K562 (cell line): ENCODE results near the gene CREB3L1. TPM values are rescaled to one million over a fixed set of nuclear protein-coding genes. Genes with fewer than 3 reads are reported as not detected.

Source experiments
- DIDO1 ChIP-seq: fragments of 450-650 bp; IDR thresholded peaks from 2 replicates; pipeline ENCODE4 v1.6.1; 2016; ENCODE audit warnings: low read depth, missing biosample characterization, missing genetic modification characterization
- E4F1 ChIP-seq: fragments of 250-450 bp; sonication (Bioruptor Pico); IDR thresholded peaks from 2 replicates; pipeline ENCODE4 v1.5.0; 2021; ENCODE audit warnings: mild to moderate bottlenecking, borderline replicate concordance
- GATAD2A ChIP-seq: fragments of 450-650 bp; IDR thresholded peaks from 2 replicates; pipeline ENCODE4 v1.6.1; 2017
- GTF2E2 ChIP-seq: fragments of 200-800 bp; sonication (Bioruptor generic); IDR thresholded peaks from 2 replicates; pipeline ENCODE4 v1.6.1; 2016; ENCODE audit warnings: missing genetic modification characterization, missing compliant biosample characterization
- GTF2F1 ChIP-seq: IDR thresholded peaks from 2 replicates; pipeline ENCODE4 v1.6.1; 2011; ENCODE audit warnings: low read depth, low read length, improper control_type of control experiment
- NFE2 ChIP-seq: IDR thresholded peaks from 2 replicates; pipeline ENCODE4 v1.6.1; 2014; ENCODE audit warnings: antibody characterized with exemption, low read depth
- NFE2L1 ChIP-seq: fragments of 450-650 bp; IDR thresholded peaks from 2 replicates; pipeline ENCODE4 v1.6.1; 2016; ENCODE audit warnings: missing genetic modification characterization, low read depth, mild to moderate bottlenecking, missing compliant biosample characterization, moderate library complexity, borderline replicate concordance
- NR2C1 ChIP-seq, 2 experiments: fragments of 450-650 bp; IDR thresholded peaks; 2 replicates each; pipeline ENCODE4 v1.6.1; 2017; ENCODE audit warnings: mild to moderate bottlenecking in 2 of 2, antibody characterized with exemption in 1 of 2, inconsistent platforms in 1 of 2, missing compliant biosample characterization in 1 of 2, missing genetic modification characterization in 1 of 2
- NR4A1 ChIP-seq, 2 experiments: fragments of 250-450 bp in 1 of 2; fragments of 450-650 bp in 1 of 2; sonication (Bioruptor Pico) in 1 of 2; IDR thresholded peaks; 2 replicates each; pipeline versions ENCODE4 v1.4.0 to v1.6.1; 2016 to 2020; ENCODE audit warnings: mild to moderate bottlenecking in 2 of 2, missing compliant biosample characterization in 1 of 2, missing genetic modification characterization in 1 of 2, moderate library complexity in 1 of 2
- PHF8 ChIP-seq: fragments of 200-600 bp; sonication (generic); IDR thresholded peaks from 2 replicates; pipeline ENCODE4 v1.6.1; 2012; ENCODE audit warnings: mixed run types, mild to moderate bottlenecking, inconsistent platforms, low read length, moderate library complexity, borderline replicate concordance
- PRPF4 ChIP-seq: fragments of 200-400 bp; formaldehyde crosslinking; IDR thresholded peaks from one replicate; pipeline ENCODE4 v1.6.1; 2017; ENCODE audit warnings: low read length, low read depth, mild to moderate bottlenecking; ENCODE audit not compliant: insufficient read depth, poor library complexity, severe bottlenecking
- RBM22 ChIP-seq: fragments of 200-400 bp; formaldehyde crosslinking; IDR thresholded peaks from 2 replicates; pipeline ENCODE4 v1.6.1; 2018; ENCODE audit warnings: low read length, low read depth; ENCODE audit not compliant: poor library complexity, severe bottlenecking
- RNF219 ChIP-seq: fragments of 250-450 bp; sonication (Bioruptor Pico); IDR thresholded peaks from 2 replicates; pipeline ENCODE4 v1.5.0; 2022; ENCODE audit warnings: mild to moderate bottlenecking
- TBP ChIP-seq: optimal IDR thresholded peaks from 2 replicates; pipeline ENCODE3; 2011; ENCODE audit warnings: low read depth, low read length, improper control_type of control experiment
- XRCC4 ChIP-seq: IDR thresholded peaks from one replicate; pipeline ENCODE4 v1.6.1; 2011; ENCODE audit not compliant: insufficient read depth, insufficient read length; ENCODE audit errors: extremely low read depth
- XRCC5 ChIP-seq: fragments of 200-400 bp; formaldehyde crosslinking; IDR thresholded peaks from 2 replicates; pipeline ENCODE4 v1.6.1; 2017; ENCODE audit warnings: low read depth, mild to moderate bottlenecking, low read length
- YY1 ChIP-seq, 3 experiments: IDR thresholded peaks; 2 replicates each; pipeline ENCODE4 v1.6.1; 2011; ENCODE audit warnings: low read length in 2 of 3, mild to moderate bottlenecking in 2 of 3, moderate library complexity in 2 of 3, borderline replicate concordance in 1 of 3, control low read depth in 1 of 3, low read depth in 1 of 3; ENCODE audit not compliant: insufficient read depth in 3 of 3, insufficient replicate concordance in 2 of 3, control insufficient read depth in 1 of 3, insufficient read length in 1 of 3; ENCODE audit errors: extremely low read depth in 1 of 3
- ZNF121 ChIP-seq: sonication (generic); formaldehyde crosslinking; conservative IDR thresholded peaks from 2 replicates; pipeline ENCODE4 v1.8.0; 2022; ENCODE audit warnings: missing genetic modification reagents
- ZNF444 ChIP-seq: fragments of 250-450 bp; sonication (Bioruptor Pico); IDR thresholded peaks from 2 replicates; pipeline ENCODE4 v1.4.0; 2020; ENCODE audit warnings: mild to moderate bottlenecking, moderate library complexity
- ZNF507 ChIP-seq: conservative IDR thresholded peaks from 2 replicates; pipeline ENCODE4 v1.6.1; 2017; ENCODE audit warnings: missing genetic modification characterization, missing compliant biosample characterization
- ZNF584 ChIP-seq: fragments of 200-800 bp; sonication (Bioruptor generic); IDR thresholded peaks from 2 replicates; pipeline ENCODE4 v1.6.1; 2016; ENCODE audit warnings: low read depth, mild to moderate bottlenecking, missing genetic modification characterization, missing compliant biosample characterization
- ZNF668 ChIP-seq: fragments of 250-450 bp; sonication (Bioruptor Pico); IDR thresholded peaks from 2 replicates; pipeline ENCODE4 v1.8.0; 2022; ENCODE audit warnings: mild to moderate bottlenecking, inconsistent platforms
- polyA plus RNA-seq, 8 experiments: library from polyadenylated mRNA; depleted of rRNA in 4 of 8; stranded (reverse) in 5 of 8; unstranded in 3 of 8; fragments of >200 nt; fragmentation: Nextera tagmentation in 2 of 8; fragmentation: Illumina TruSeq in 1 of 8; extraction: Ambion mirVana in 2 of 8; extraction: Trizol in 1 of 8; gene quantifications; 2 replicates each; pipeline versions ENCODE4 v1.2.1 to v1.2.3, GENCODE V29; 2011 to 2014; ENCODE audit warnings: inconsistent platforms in 1 of 8, missing spikeins in 1 of 8
- total RNA-seq, 7 experiments: library from RNA; depleted of rRNA in 6 of 7; stranded (reverse); fragments of >200 nt in 6 of 7; fragmentation: Illumina TruSeq in 2 of 7; extraction: Trizol in 2 of 7; gene quantifications; 2 replicates each; pipeline versions ENCODE4 v1.2.1 to v1.2.3, GENCODE V29; 2011 to 2021; ENCODE audit warnings: low replicate concordance in 1 of 7

Gene CREB3L1
- total and polyA plus RNA-seq, 9 of the 15 experiments (the other 6 are each of a cell fraction or from before 2014, with no cell fraction given), result 1.2 to 27.6 (median 3.7) TPM

DNA sequence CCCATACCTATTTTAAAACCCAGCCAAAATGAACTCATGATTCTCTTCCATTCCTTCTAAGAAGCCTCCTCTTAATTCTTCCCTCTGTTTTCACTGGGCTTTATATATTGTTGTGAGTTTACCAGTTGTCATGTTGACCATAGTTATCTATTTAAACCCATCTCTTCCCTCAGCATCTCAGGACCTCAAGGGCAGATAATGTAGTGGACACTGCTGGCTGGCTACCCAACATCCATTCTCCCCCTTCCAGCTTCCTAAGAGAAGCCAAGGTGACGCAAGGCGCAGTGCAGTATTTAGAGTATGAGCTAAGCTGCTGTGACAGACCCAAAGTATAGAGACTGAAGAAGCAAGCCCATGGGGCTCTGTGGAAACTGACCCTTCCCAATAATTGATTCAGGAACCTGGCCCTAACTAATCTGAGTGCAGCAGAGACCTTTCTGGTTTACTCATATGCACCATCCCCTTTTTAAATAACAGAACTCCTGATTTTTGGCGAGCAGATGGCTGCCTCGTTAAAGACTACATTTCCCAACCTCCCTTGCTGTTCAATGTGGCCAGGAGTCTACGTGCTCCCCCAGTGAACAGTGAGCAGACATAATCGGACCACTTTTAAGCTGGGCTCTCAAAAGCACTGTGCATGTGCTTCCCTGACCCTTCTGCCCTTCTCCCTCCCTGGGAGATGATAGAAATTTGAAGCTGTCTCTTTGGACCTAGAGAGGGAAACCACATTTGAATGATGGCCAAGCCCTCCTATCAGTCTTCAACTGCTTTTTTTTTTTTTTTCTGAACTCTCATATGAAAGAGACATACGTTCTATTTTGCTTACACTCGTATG, 28.1 kb upstream of the CREB3L1 start (continued):
- TF ChIP-seq PRPF4 (no peak), NFE2 (peak; percentile 53; the same call in 1 of the 2 replicates), PHF8 (no peak; the same call in 1 of the 2 replicates), GTF2F1 (no peak), XRCC5 (peak; percentile 24; the same call in 1 of the 2 replicates), NFE2L1 (tag) (no peak), RBM22 (no peak), NR4A1 (CRISPR knock-in tag; IDR thresholded peaks at IDR 0.05) (no peak), NR4A1 (tag; IDR thresholded peaks at IDR 0.05) (0 out of 2 replicates have a peak, but pooled peaks have one; percentile 13), DIDO1 (no peak), GATAD2A (no peak), E4F1 (no peak), ZNF584 (no peak; the same call in 1 of the 2 replicates), ZNF121 (CRISPR knock-in tag) (no peak), RNF219 (CRISPR knock-in tag) (no peak), ZNF507 (no peak), YY1 (IDR thresholded peaks at IDR 0.05; ENCODE audit: borderline replicate concordance in 1 of 3, control insufficient read depth in 1 of 3, extremely low read depth in 1 of 3, insufficient read depth in 3 of 3, insufficient read length in 1 of 3, insufficient replicate concordance in 2 of 3, low read depth in 1 of 3, low read length in 2 of 3) (peak in 2 of 3 experiments; percentile 75 to 88), NR2C1 (IDR thresholded peaks at IDR 0.05) (peak; percentile 50; the same call in 1 of the 2 replicates), NR2C1 (tag; IDR thresholded peaks at IDR 0.05) (peak; percentile 58), XRCC4 (no peak), GTF2E2 (peak; percentile 27; the same call in 1 of the 2 replicates), ZNF668 (CRISPR knock-in tag) (no peak), TBP (peak; percentile 46), ZNF444 (no peak)
